HFFc6 (cell line): ENCODE results near the gene LLPH. TPM values are rescaled to one million over a fixed set of nuclear protein-coding genes. Genes with fewer than 3 reads are reported as not detected.

Experiments used
- DNase-seq: peaks from one replicate; pipeline ENCODE4 v3.0.0-alpha.2; 2018
- H3K27ac Mint-ChIP-seq: 2 replicates; pipeline ENCODE4 v1.8.0; 2020; ENCODE audit warnings: mild to moderate bottlenecking, mixed read lengths
- H3K27me3 Mint-ChIP-seq: 2 replicates; pipeline ENCODE4 v1.8.0; 2021; ENCODE audit warnings: mild to moderate bottlenecking, moderate library complexity, mixed read lengths; ENCODE audit not compliant: insufficient read depth
- H3K36me3 Mint-ChIP-seq: 2 replicates; pipeline ENCODE4 v1.8.0; 2021; ENCODE audit warnings: low read depth, mixed read lengths
- H3K4me1 Mint-ChIP-seq: 2 replicates; pipeline ENCODE4 v1.8.0; 2020; ENCODE audit warnings: low read depth, mixed read lengths
- H3K4me3 Mint-ChIP-seq: 2 replicates; pipeline ENCODE4 v1.8.0; 2020; ENCODE audit warnings: mild to moderate bottlenecking, moderate library complexity, mixed read lengths
- H3K9me3 Mint-ChIP-seq: 2 replicates; pipeline ENCODE4 v1.8.0; 2020; ENCODE audit warnings: mild to moderate bottlenecking, mixed read lengths
- CTCF ChIP-seq: fragments of 200-600 bp; sonication (generic); IDR thresholded peaks from 2 replicates; pipeline ENCODE4 v1.5.0; 2021; ENCODE audit warnings: antibody characterized with exemption, mild to moderate bottlenecking
- total RNA-seq, 6 experiments: library from RNA; stranded (reverse); fragmentation: NEBNext Ultra II Directional; extraction: Animal tissue kit (Norgen Biotek cat#: 25700); gene quantifications; 2 replicates in 1 of 6; 3 replicates in 5 of 6; pipeline ENCODE4 v1.2.3, GENCODE V29; 2021

LLPH gene
- total RNA-seq, 6 experiments from 2014 or later: 41.1 to 53.1 (median 45.5) TPM

GRCh38 chr12:66072135-66072534 lies 58.4 kb downstream of the LLPH start:
- no peak for DNase-seq
- Mint-ChIP-seq H3K36me3 (no peaks in the 10 kb centered on the region), H3K27ac (no peak overlapping the region), H3K9me3 (no peaks in the 10 kb centered on the region), H3K4me3 (no peak overlapping the region), H3K27me3 (no peaks in the 10 kb centered on the region; the same call in 1 of the 2 replicates), H3K4me1 (peaks cover 12% of the 10 kb centered on the region)
- TF ChIP-seq CTCF: no peak

GRCh38 chr12:66071549-66071948 lies 59.0 kb downstream of the LLPH start:
- Mint-ChIP-seq H3K27ac (no peak overlapping the region), H3K4me1 (peaks cover 17% of the 10 kb centered on the region), H3K36me3 (no peaks in the 10 kb centered on the region), H3K9me3 (no peaks in the 10 kb centered on the region), H3K4me3 (no peak overlapping the region), H3K27me3 (no peaks in the 10 kb centered on the region; the same call in 1 of the 2 replicates)
- no peak for DNase-seq
- TF ChIP-seq CTCF: no peak

GRCh38 chr12:66070378-66071120 lies 60.0 kb downstream of the LLPH start:
- peaks cover 27% of the 10 kb centered on the region for H3K4me1 Mint-ChIP-seq
- no peaks in the 10 kb centered on the region for H3K9me3 Mint-ChIP-seq

GRCh38 chr12:66066929-66067523 lies 63.5 kb downstream of the LLPH start:
- Mint-ChIP-seq H3K4me1 (peaks cover 52% of the 10 kb centered on the region), H3K27me3 (no peaks in the 10 kb centered on the region; the same call in 1 of the 2 replicates), H3K4me3 (no peak overlapping the region), H3K27ac (no peak overlapping the region), H3K9me3 (no peaks in the 10 kb centered on the region), H3K36me3 (no peaks in the 10 kb centered on the region)
- no peak for TF ChIP-seq CTCF
- no peak for DNase-seq

More at GRCh38 chr12:66070378-66071120, 60.0 kb downstream of the LLPH start:
- no peak for DNase-seq
- Mint-ChIP-seq H3K4me3 (no peak overlapping the region), H3K36me3 (no peaks in the 10 kb centered on the region), H3K27me3 (no peaks in the 10 kb centered on the region; the same call in 1 of the 2 replicates), H3K27ac (no peak overlapping the region)
- no peak for TF ChIP-seq CTCF

Other genes with a start within 250 kb of the LLPH start
- gene TMBIM4, start 39.2 kb upstream of the LLPH start, total RNA-seq: 100 to 1,000 TPM in 3 of 6 experiments, 10 to 100 TPM in 3; 92.3 to 112 (median 104) TPM
- gene IRAK3, start 58.5 kb upstream of the LLPH start, total RNA-seq: 1 to 10 TPM in 5 of 6 experiments, under 1 TPM in 1; 0.83 to 4.7 (median 3.6) TPM
- gene HELB, start 171.7 kb upstream of the LLPH start, total RNA-seq: 1 to 10 TPM; 1.4 to 2.1 (median 1.8) TPM